ENCODE data around the gene TMEM217.
"Not testable (repeated sequence)": the region's sequence is repeated elsewhere in the genome, so short reads cannot be mapped to it uniquely, and the experiment has no call there.

Gene TMEM217

DNA sequence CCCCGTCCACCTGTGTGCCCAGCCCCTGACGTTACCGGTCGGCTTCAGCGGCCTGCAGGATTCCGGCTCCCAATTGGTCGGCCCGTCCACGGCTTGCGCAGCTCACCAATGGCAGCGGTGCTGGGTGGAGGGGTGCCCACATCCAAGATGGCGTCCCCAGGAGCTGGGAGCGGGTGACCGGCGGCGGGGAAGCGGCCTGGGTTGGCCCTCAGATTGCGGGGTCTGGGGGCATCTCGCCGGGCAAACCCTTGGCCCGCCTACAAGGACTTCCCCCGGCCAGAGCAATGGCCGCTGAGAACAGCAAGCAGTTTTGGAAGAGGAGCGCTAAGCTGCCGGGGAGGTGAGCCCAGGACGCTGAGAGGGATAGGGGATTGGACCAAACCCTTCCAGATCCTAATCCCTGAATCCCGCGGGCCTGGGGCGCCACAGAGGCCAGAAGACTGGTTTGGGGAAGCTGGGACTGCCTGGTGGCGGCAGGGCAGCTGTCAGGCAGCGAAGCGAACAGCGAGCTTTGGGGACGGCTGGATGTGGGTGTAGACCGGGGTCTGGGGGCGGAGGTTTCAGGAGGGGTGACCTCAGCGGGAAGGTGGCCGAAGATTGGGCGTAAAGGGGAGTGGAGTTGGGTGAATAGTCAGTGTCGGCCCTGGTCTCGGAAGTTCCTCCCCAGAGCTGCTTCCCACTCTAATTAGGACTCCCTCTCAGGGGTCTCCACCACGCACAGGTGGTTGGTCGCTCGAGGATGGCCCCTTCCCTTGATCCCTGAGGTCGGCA lies at the start of gene TMEM217, which contains the start of gene TBC1D22B:
Gene TMEM217 (minus strand): TSS at position 511 of the 771 bp plus-strand sequence. CDS start 39,114 bp downstream, outside the sequence.
Gene TBC1D22B (plus strand): TSS at position 139 of the 771 bp plus-strand sequence. CDS start 146 bp downstream, at position 285.
- DNase-seq = peak; percentile 89 to 96

- DNase-seq = not testable (repeated sequence)
Observed at GRCh38 chr6:37307484-37307883, 49.5 kb upstream of the TMEM217 start.

- no peak for DNase-seq
Observed at GRCh38 chr6:37306624-37307222, 48.8 kb upstream of the TMEM217 start.

DNA sequence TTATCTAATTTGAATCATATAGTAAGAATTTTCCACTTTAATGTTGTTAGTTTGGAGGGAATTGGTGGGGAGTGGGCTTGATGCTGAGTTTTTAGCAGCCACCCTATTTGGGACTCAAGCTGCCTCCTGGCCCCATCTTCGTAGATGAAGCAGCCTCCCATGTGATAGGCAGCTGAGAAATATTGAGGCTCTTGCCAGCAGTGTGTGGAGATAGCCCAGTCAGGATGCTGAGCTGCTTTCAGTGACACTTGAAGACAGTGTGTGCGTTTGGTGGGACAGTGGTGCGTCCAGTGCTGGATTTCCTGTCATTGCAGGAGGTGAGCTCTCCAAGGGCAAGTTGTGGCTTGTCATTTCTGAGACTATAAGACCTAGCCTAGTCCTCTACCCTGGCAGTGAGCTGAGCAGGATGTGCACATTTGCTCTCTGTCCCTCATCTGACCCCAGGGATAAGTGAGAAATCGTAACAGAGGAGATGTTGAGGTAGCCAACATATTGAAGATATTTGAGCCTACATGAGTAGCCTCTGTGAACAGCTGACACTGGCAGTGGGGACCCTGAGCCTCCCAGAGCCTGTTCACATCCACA lies 48.0 kb upstream of the TMEM217 start:
- DNase-seq = no peak

DNA sequence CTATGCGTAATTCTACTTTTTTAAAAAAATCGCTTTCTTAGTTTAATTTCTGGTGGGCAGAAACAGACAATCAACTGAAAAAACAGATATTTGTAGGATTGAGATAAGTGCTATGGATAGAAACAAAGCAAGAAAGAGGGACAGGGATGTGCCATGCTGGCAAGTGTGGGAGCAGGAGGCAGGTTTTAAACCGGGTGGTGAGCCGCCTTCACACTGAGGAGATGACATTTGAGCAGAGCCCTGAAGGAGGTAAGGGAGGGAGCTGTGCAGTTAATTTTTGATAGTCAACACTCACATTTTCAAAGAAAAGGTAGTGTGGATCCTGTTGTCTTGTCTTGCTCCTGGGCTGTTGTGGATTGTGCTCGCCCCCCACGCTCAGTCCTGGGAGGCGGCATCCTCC lies 46.8 kb upstream of the TMEM217 start:
- DNase-seq = no peak

- peak in 1 of 2 donors; percentile 17 for DNase-seq
Observed at GRCh38 chr6:37303891-37304503, 46.1 kb upstream of the TMEM217 start.

- no peak for DNase-seq
Observed at GRCh38 chr6:37303091-37303660, 45.2 kb upstream of the TMEM217 start.

DNA sequence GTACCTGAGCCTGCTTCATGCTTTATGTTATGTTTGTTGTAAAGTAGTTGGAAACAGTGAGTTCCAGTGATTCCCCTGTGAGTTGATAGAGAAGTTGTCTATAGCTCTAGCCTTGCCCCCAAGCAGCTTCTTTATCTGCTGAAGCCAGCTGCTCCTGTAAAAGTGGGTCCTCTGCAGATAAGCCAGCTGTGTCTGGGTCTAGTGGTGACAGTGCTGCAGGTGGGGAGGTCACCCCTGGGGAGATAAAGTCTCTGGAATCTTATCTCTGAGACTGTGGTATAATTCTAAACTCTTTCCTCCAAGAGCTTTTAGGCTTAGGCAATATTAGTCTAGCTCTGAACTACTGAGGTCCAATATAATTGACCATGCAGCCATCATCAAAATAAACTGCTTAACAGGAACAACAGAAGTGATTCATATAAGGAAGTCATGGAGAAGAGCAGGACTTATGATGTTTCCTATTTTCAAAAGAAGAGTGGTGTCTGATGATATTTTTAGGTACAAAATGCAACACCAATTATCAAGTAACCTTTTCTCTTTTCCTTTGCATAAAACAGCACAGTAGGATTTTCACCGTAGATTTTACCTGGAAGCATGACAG lies 44.2 kb upstream of the TMEM217 start:
- DNase-seq = no peak

DNA sequence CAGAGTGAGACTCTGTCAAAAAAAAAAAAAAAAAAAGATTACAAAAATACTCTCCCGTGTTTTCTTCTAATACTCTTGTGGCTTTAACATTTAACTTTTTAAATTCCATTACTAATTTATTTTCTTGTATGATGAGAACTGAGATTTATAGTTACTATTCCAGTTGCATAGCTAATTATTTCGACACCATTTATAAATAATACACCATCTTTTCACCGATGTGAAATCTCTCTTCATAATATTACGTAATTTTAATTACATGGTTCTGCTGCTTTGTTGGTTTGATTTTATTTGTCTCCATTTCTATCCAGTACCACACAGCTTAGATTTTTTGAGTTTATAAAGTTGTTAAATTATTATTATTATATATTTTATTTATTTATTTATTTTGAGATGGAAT lies 42.0 kb upstream of the TMEM217 start:
- no peak for DNase-seq

- no peak for DNase-seq
Observed at GRCh38 chr6:37298958-37299357, 41.0 kb upstream of the TMEM217 start.

DNA sequence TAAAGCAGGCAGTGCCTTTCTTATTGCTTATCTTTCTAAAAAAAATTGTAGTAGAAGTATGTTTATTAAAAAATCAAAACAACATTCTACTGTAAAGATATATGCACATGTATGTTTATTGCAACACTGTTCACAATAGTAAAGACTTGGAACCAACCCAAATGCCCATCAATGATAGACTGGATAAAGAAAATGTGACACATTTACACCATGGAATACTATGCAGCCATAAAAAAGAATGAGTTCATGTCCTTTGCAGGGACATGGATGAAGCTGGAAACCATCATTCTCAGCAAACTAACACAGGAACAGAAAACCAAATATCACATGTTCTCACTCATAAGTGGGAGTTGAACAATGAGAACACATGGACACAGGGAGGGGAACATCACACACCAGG lies 39.7 kb upstream of the TMEM217 start:
- DNase-seq = not testable (repeated sequence)

DNA sequence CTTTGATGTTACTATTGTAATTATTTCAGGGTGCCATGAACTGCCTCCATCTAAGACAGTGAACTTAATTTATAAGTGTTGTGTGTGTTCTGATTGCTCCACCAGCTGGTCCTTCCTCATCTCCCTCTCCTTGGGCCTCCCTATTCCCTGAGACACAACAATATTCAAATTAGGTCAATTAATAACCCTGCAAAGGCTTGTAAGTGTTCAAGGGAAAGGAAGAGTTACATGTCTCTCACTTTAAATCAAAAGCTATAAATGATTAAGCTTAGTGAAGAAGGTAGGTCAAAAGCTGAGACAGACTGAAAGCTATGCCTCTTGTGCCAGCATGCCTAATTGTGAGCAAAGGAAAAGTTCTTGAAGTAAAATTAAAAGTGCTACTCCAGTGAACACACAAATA lies 35.5 kb upstream of the TMEM217 start:
- DNase-seq = no peak

- DNase-seq = no peak
Observed at GRCh38 chr6:37289931-37290330, 32.0 kb upstream of the TMEM217 start.

- no peak for DNase-seq
Observed at GRCh38 chr6:37288247-37288646, 30.3 kb upstream of the TMEM217 start.

GRCh38 chr6:37287519-37288157 lies 29.7 kb upstream of the TMEM217 start:
- DNase-seq = no peak

GRCh38 chr6:37285861-37286311 lies 27.9 kb upstream of the TMEM217 start:
- DNase-seq = no peak

DNA sequence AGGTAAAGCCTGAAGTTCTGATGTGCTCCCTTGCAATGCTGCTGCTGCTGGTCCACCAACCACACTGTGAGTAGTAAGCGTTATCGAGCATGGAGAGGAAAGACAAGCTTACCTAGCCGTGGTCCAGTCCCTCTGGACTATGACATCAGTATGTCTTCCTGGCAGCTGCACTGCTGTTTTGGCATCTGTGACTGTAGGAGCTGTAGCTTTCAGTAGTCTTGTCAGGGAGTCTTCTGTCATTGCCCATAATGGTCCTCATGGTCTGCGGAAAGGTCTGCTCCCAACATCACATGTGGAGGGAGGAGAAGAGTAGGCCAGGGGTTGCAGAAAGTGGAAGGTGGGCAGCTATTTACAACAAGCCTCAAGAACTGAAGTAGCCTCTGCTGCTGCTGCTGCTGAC lies 26.8 kb upstream of the TMEM217 start:
- DNase-seq = no peak

DNA sequence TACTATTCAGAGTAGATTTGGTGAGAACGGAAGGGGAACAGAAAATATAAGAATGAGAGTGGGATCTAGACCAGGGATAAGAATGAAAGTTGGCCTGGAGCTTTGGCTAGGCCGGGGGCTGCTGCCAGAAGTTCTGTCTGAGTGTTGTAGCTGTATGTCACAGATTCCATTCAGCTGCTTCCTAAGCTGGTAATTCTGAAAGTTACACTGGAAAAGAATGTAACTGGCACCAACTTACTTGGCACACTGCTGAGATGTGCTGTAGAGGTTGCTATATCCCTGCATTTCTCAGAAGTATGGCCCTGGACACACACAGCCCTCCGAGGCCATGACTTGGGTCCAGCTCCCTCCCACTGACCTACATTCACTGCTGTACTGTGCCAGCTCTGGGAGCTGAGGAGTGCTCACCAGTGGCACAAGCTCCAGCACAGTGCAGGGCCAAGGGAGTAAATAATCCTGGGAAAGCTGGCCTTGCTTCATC lies 25.8 kb upstream of the TMEM217 start:
- peak; percentile 14 to 31 for DNase-seq

DNA sequence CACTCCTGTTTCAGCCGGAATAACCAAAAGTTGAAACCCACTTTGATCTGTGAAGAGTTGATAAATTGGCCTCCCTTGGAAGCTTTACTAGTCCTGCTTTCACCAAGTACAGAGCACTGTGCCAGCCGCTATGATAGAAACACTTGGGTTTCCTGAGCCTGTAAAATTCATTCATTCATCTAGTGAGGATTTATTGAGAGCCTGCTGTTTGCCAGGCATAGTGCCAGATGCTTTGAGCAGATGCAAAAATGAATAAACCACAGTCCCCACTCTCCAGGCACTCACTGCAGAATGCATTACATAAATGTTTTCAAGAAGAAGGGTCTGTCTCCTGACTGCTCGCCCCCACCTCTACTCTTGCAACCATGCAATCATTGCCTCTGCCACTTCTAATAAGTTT lies 25.3 kb upstream of the TMEM217 start:
- no peak for DNase-seq

- no peak for DNase-seq
Observed at GRCh38 chr6:37282371-37282770, 24.4 kb upstream of the TMEM217 start.

- DNase-seq = no peak
Observed at GRCh38 chr6:37280162-37280887, 22.4 kb upstream of the TMEM217 start.

Measured in hippocampal formation (tissue), 2 donors.